MCF 10A (cell line): ENCODE measurements around the gene ZDHHC1. TPM values are rescaled to one million over a fixed set of nuclear protein-coding genes. Genes with fewer than 3 reads are reported as not detected.

Experiments
- BruUV-seq: library from RNA; stranded (reverse); fragments of 400-500 nt; replicated peaks from 2 replicates; lab custom pipeline; 2021; lab: Mats Ljungman, UMichigan
- CTCF ChIA-PET: fragments of 300-600 bp; sonication (Branson Sonifier 250); formaldehyde crosslinking; extraction: SDS; loops from one replicate; lab custom pipeline; 2021; ENCODE audit warnings: antibody characterized with exemption, inconsistent platforms; lab: Yijun Ruan, JAX
- POLR2A ChIA-PET: fragments of 300-600, 350-650 bp; sonication (Branson Sonifier 250); formaldehyde crosslinking; extraction: SDS; loops from one replicate; lab custom pipeline; 2020; ENCODE audit warnings: antibody characterized with exemption, inconsistent platforms; lab: Yijun Ruan, JAX
- DNase-seq: peaks from one replicate; pipeline ENCODE4 v3.0.0-alpha.2; 2018; ENCODE audit not compliant: unreplicated experiment
- H3K27ac Mint-ChIP-seq: one replicate; pipeline ENCODE4 v1.8.0; 2022; ENCODE audit warnings: mild to moderate bottlenecking, low read depth, mixed read lengths; ENCODE audit not compliant: unreplicated experiment
- H3K27me3 Mint-ChIP-seq: one replicate; pipeline ENCODE4 v1.8.0; 2022; ENCODE audit warnings: mixed read lengths; ENCODE audit not compliant: insufficient read depth, unreplicated experiment
- H3K36me3 Mint-ChIP-seq: one replicate; pipeline ENCODE4 v1.8.0; 2022; ENCODE audit warnings: mild to moderate bottlenecking, moderate library complexity, mixed read lengths; ENCODE audit not compliant: insufficient read depth, unreplicated experiment
- H3K4me1 Mint-ChIP-seq: one replicate; pipeline ENCODE4 v1.8.0; 2022; ENCODE audit warnings: mixed read lengths; ENCODE audit not compliant: insufficient read depth, unreplicated experiment
- H3K4me3 Mint-ChIP-seq: one replicate; pipeline ENCODE4 v1.8.0; 2022; ENCODE audit warnings: mild to moderate bottlenecking, moderate library complexity, mixed read lengths; ENCODE audit not compliant: unreplicated experiment
- H3K9me3 Mint-ChIP-seq: one replicate; pipeline ENCODE4 v1.8.0; 2022; ENCODE audit warnings: mixed read lengths; ENCODE audit not compliant: unreplicated experiment
- intact Hi-C: fragments of 100-400 bp; cut with micrococcal nuclease; formaldehyde crosslinking; loops from 2 replicates; pipeline ENCODE4 v1.14.1; 2022
- total RNA-seq: library from RNA; stranded (reverse); gene quantifications from 2 replicates; pipeline ENCODE4 v1.2.3, GENCODE V29; 2022
- TF ChIP-seq, protein P1 (sequence below): fragments of 200-600 bp; IDR thresholded peaks from one replicate; pipeline ENCODE4 v1.8.0; 2022; ENCODE audit warnings: antibody characterized with exemption, mild to moderate bottlenecking; ENCODE audit not compliant: unreplicated experiment

ZDHHC1 gene
- total RNA-seq, 1 experiment from 2014 or later = 5.9 TPM

DNA sequence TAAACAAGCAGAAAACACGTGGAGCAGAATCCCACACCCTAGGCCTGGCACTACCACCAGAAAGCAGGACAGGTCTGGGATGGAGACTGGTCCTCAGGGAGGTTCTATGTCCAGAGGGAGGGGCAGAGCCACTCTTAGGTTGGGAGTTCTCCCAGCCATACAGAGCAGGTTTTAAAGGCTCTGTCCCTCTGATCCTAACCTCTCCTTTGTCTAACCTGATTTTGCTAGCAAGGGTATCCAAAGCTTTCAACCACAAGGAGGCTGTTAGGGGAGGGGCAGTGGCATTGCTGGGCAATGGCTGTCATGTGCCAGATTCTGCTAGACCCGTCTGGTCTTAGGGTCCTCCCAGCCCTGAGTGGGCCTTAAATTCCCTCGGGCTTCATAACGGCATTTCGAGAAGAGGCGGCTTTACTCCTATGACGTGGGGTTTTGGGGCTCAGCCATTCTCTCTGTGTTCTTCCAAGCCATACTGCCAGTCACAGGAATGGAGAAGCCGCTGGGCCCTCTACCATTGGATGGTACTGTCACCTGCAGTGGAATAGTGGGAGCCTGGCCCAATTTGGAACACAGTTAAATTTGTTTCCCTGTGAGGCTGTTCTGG lies 28.7 kb downstream of the ZDHHC1 start:
- BruUV-seq = no TSS peak
- TF ChIP-seq, protein P1, sequence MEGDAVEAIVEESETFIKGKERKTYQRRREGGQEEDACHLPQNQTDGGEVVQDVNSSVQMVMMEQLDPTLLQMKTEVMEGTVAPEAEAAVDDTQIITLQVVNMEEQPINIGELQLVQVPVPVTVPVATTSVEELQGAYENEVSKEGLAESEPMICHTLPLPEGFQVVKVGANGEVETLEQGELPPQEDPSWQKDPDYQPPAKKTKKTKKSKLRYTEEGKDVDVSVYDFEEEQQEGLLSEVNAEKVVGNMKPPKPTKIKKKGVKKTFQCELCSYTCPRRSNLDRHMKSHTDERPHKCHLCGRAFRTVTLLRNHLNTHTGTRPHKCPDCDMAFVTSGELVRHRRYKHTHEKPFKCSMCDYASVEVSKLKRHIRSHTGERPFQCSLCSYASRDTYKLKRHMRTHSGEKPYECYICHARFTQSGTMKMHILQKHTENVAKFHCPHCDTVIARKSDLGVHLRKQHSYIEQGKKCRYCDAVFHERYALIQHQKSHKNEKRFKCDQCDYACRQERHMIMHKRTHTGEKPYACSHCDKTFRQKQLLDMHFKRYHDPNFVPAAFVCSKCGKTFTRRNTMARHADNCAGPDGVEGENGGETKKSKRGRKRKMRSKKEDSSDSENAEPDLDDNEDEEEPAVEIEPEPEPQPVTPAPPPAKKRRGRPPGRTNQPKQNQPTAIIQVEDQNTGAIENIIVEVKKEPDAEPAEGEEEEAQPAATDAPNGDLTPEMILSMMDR = no peak
- DNase-seq = no peak
- POLR2A ChIA-PET = no interaction called here
- intact Hi-C loops = no loop called here
- CTCF ChIA-PET = interaction anchor here (0.6 kb wide), 1 partner anchor 53 kb away, joined by 3 read pairs; no protein-coding TSS in a partner anchor
- Mint-ChIP-seq H3K36me3 (no peaks in the 10 kb centered on the region), H3K27me3 (peaks cover 23% of the 10 kb centered on the region), H3K4me1 (no peaks in the 10 kb centered on the region), H3K9me3 (no peaks in the 10 kb centered on the region), H3K27ac (no peak overlapping the region), H3K4me3 (no peak overlapping the region)

DNA sequence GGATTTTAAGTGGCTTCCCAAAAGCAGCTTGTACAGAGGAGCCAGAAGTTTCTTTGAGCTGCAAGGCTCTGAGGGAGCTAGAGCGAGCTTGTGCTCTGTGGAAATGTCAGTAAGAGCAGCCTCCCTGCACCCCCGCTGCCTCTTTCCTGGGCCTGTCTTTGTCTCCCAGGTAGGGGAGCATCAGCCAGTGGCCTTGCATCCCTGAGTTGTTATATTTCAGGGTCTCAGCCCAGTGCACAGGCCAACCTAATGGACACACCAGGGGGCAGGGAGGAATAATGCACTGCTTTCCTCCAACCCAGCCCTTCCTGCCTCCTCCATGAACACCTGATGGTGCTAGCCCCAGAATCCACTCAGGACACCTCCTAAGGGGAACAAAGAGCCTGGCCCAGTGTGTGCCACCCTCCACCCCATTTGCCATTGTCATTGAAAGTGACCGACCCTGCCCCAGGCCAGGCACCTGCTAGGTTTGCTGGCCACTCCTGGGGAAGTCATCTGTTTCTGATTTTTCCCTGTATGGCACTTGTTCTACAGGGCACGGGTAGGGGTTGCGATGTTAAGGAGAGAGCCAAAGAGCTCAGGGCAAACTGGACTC lies 29.3 kb downstream of the ZDHHC1 start:
- TF ChIP-seq, protein P1 = no peak
- H3K9me3 Mint-ChIP-seq = no peaks in the 10 kb centered on the region
- no peaks in the 10 kb centered on the region for H3K36me3 Mint-ChIP-seq
- H3K27ac Mint-ChIP-seq = no peak overlapping the region
- no peaks in the 10 kb centered on the region for H3K4me1 Mint-ChIP-seq
- H3K4me3 Mint-ChIP-seq = no peak overlapping the region
- no TSS peak for BruUV-seq
- H3K27me3 Mint-ChIP-seq = peaks cover 23% of the 10 kb centered on the region
- ChIA-PET POLR2A (no interaction called here), CTCF (interaction anchor here (0.6 kb wide), 1 partner anchor 54 kb away, joined by 3 read pairs; no protein-coding TSS in a partner anchor)
- DNase-seq = no peak
- intact Hi-C loops = no loop called here

DNA sequence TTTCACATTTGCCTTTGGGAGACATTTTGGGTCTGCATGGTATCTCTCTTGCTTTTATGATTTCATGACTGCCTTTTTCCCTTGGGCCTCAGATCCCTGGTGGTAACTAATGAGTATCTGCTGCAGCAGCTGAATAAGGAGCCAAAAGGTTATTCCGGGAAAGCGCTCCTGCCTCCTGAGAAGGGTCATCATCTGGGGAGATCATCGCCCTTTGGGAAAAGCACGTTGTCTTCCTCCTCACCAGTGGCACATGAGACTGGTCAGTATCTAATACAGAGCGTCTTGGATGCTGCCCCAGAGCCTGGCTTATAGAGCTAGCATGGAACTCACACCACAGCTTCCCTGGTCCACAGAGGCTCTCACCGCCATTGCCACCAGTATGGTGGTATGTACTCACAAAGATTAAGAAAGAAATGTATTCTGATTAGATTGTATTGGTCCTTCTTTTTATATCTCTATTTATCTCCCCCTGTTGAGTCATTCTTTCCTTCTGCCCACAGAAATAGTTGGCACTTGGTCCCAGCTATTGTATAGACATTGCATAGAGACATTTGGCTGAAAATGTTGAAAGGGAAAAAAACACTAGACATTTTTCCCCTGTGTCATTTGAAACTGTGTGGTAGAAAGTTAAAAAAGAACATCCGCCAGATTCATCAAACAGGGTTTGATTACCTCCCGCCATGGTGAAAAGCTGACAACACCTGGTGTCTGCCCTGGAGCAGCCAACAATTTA lies 31.3 kb downstream of the ZDHHC1 start:
- Mint-ChIP-seq H3K9me3 (no peaks in the 10 kb centered on the region), H3K27me3 (peaks cover 23% of the 10 kb centered on the region), H3K36me3 (no peaks in the 10 kb centered on the region), H3K4me1 (no peaks in the 10 kb centered on the region), H3K27ac (no peak overlapping the region), H3K4me3 (no peak overlapping the region)
- ChIA-PET POLR2A (interaction anchor here (0.6 kb wide), 1 partner anchor 200 kb away, joined by 3 read pairs; no protein-coding TSS in a partner anchor), CTCF (interaction anchor here (0.8 to 1.9 kb wide), 2 partner anchors 35 to 680 kb away, joined by 3 to 4 read pairs; no protein-coding TSS in a partner anchor)
- DNase-seq = no peak
- BruUV-seq = no TSS peak
- intact Hi-C loops = no loop called here
- TF ChIP-seq, protein P1 = no peak

DNA sequence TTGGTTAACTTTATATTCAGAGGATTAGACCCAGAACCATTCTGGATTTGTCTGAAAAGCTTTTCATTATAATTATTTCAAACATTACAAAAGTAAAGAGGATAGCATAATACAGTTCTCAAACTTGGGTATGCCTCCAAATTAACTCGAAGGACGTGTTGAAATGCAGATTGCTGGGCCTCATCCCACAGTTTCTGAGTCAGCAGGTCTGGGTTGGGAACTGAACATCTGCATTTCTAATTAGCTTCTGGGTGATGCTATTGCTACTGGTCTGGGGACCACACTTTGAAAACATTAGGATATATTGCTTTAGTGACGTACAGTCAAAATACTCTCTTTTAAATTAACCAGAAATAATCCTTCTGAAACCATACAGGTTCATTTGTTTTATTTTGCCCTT lies 33.0 kb downstream of the ZDHHC1 start:
- Mint-ChIP-seq H3K27me3 (peaks cover 23% of the 10 kb centered on the region), H3K4me1 (no peaks in the 10 kb centered on the region), H3K9me3 (no peaks in the 10 kb centered on the region), H3K27ac (no peak overlapping the region), H3K36me3 (no peaks in the 10 kb centered on the region), H3K4me3 (no peak overlapping the region)
- no TSS peak for BruUV-seq
- intact Hi-C loops = no loop called here
- DNase-seq = no peak
- TF ChIP-seq, protein P1 = no peak
- ChIA-PET CTCF (interaction anchor here (1.1 to 1.2 kb wide), 2 partner anchors 34 to 44 kb away, joined by 5 read pairs; no protein-coding TSS in a partner anchor), POLR2A (interaction anchor here (1.1 kb wide), 1 partner anchor 25 kb away, joined by 3 read pairs; no protein-coding TSS in a partner anchor)
